ENCODE results near the gene PAX6.

PAX6 gene

GRCh38 chr11:31808721-31809540, 2.2 kb downstream of the PAX6 start:
- no peak for DNase-seq (ENCODE audit: low read depth)

GRCh38 chr11:31807799-31808667, 3.1 kb downstream of the PAX6 start:
- DNase-seq (ENCODE audit: low read depth) = no peak

- no peak for DNase-seq (ENCODE audit: low read depth)
These were observed 4.0 kb downstream of the PAX6 start for GRCh38 chr11:31806928-31807798.

GRCh38 chr11:31806186-31806927, 4.8 kb downstream of the PAX6 start:
- DNase-seq (ENCODE audit: low read depth) = no peak

GRCh38 chr11:31805629-31806185, 5.4 kb downstream of the PAX6 start:
- DNase-seq (ENCODE audit: low read depth) = no peak

GRCh38 chr11:31805037-31805628, 6.0 kb downstream of the PAX6 start:
- no peak for DNase-seq (ENCODE audit: low read depth)

- no peak for DNase-seq (ENCODE audit: low read depth)
These were observed 6.6 kb downstream of the PAX6 start for GRCh38 chr11:31804312-31805036.

GRCh38 chr11:31803813-31804311, 7.3 kb downstream of the PAX6 start:
- no peak for DNase-seq (ENCODE audit: low read depth)

GRCh38 chr11:31802990-31803812, 7.9 kb downstream of the PAX6 start:
- no peak for DNase-seq (ENCODE audit: low read depth)

- no peak for DNase-seq (ENCODE audit: low read depth)
These were observed 8.5 kb downstream of the PAX6 start for GRCh38 chr11:31802609-31802989.

GRCh38 chr11:31802000-31802551, 9.0 kb downstream of the PAX6 start:
- no peak for DNase-seq (ENCODE audit: low read depth)

- DNase-seq (ENCODE audit: low read depth) = no peak
These were observed 9.8 kb downstream of the PAX6 start for GRCh38 chr11:31801298-31801702.

- no peak for DNase-seq (ENCODE audit: low read depth)
These were observed 10.5 kb downstream of the PAX6 start for GRCh38 chr11:31800398-31801265.

GRCh38 chr11:31799435-31800397, 11.4 kb downstream of the PAX6 start:
- no peak for DNase-seq (ENCODE audit: low read depth)

GRCh38 chr11:31798554-31799434, 12.3 kb downstream of the PAX6 start:
- no peak for DNase-seq (ENCODE audit: low read depth)
